GM23338 (cell line): ENCODE measurements around the gene BNC2.

Source experiments
- CREB1 ChIP-seq: fragments of 250-450 bp; sonication (Bioruptor Pico); IDR thresholded peaks from 2 replicates; pipeline ENCODE4 v1.5.0; 2020; ENCODE audit warnings: low read depth, mild to moderate bottlenecking, moderate library complexity
- EZH2 ChIP-seq: fragments of 200-600 bp; sonication (generic); IDR thresholded peaks from one replicate; pipeline ENCODE4 v1.8.0; 2017; ENCODE audit warnings: antibody characterized with exemption, mild to moderate bottlenecking, low read depth; ENCODE audit not compliant: unreplicated experiment
- EZH2phosphoT487 ChIP-seq: fragments of 200-600 bp; sonication (generic); IDR thresholded peaks from one replicate; pipeline ENCODE4 v1.8.1; 2018; ENCODE audit warnings: antibody characterized with exemption; ENCODE audit not compliant: unreplicated experiment
- JUNB ChIP-seq: IDR thresholded peaks from one replicate; pipeline ENCODE4 v1.6.1; 2016; ENCODE audit warnings: antibody characterized with exemption; ENCODE audit not compliant: unreplicated experiment
- NANOG ChIP-seq: IDR thresholded peaks from 2 replicates; pipeline ENCODE4 v1.6.1; 2016; ENCODE audit warnings: antibody characterized with exemption, borderline replicate concordance
- POLR2AphosphoS5 ChIP-seq: IDR thresholded peaks from 2 replicates; pipeline ENCODE4 v1.6.1; 2016; ENCODE audit warnings: antibody characterized with exemption, low read depth
- ZNF462 ChIP-seq: fragments of 250-450 bp; sonication (Bioruptor Pico); IDR thresholded peaks from 2 replicates; pipeline ENCODE4 v1.5.0; 2020; ENCODE audit warnings: mild to moderate bottlenecking, moderate library complexity
- TF ChIP-seq, protein P1 (sequence below): IDR thresholded peaks from one replicate; pipeline ENCODE4 v1.6.1; 2018; ENCODE audit warnings: antibody characterized with exemption; ENCODE audit not compliant: unreplicated experiment
- TF ChIP-seq, protein P2 (sequence below), 2 experiments: fragments of 200-600 bp in 1 of 2; sonication (generic) in 1 of 2; conservative IDR thresholded peaks; 2 replicates each; pipeline versions ENCODE4 v1.5.1 to v1.6.1; 2016 to 2017; ENCODE audit warnings: antibody characterized with exemption in 2 of 2, low read depth in 2 of 2, mild to moderate bottlenecking in 2 of 2, moderate library complexity in 1 of 2

- TF ChIP-seq POLR2AphosphoS5 (no peak), EZH2 (no peak), NANOG (no peak), ZNF462 (no peak), EZH2phosphoT487 (no peak), JUNB (no peak), CREB1 (CRISPR knock-in tag) (no peak)
- TF ChIP-seq, protein P1, sequence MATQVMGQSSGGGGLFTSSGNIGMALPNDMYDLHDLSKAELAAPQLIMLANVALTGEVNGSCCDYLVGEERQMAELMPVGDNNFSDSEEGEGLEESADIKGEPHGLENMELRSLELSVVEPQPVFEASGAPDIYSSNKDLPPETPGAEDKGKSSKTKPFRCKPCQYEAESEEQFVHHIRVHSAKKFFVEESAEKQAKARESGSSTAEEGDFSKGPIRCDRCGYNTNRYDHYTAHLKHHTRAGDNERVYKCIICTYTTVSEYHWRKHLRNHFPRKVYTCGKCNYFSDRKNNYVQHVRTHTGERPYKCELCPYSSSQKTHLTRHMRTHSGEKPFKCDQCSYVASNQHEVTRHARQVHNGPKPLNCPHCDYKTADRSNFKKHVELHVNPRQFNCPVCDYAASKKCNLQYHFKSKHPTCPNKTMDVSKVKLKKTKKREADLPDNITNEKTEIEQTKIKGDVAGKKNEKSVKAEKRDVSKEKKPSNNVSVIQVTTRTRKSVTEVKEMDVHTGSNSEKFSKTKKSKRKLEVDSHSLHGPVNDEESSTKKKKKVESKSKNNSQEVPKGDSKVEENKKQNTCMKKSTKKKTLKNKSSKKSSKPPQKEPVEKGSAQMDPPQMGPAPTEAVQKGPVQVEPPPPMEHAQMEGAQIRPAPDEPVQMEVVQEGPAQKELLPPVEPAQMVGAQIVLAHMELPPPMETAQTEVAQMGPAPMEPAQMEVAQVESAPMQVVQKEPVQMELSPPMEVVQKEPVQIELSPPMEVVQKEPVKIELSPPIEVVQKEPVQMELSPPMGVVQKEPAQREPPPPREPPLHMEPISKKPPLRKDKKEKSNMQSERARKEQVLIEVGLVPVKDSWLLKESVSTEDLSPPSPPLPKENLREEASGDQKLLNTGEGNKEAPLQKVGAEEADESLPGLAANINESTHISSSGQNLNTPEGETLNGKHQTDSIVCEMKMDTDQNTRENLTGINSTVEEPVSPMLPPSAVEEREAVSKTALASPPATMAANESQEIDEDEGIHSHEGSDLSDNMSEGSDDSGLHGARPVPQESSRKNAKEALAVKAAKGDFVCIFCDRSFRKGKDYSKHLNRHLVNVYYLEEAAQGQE, result no peak
- TF ChIP-seq, protein P2, sequence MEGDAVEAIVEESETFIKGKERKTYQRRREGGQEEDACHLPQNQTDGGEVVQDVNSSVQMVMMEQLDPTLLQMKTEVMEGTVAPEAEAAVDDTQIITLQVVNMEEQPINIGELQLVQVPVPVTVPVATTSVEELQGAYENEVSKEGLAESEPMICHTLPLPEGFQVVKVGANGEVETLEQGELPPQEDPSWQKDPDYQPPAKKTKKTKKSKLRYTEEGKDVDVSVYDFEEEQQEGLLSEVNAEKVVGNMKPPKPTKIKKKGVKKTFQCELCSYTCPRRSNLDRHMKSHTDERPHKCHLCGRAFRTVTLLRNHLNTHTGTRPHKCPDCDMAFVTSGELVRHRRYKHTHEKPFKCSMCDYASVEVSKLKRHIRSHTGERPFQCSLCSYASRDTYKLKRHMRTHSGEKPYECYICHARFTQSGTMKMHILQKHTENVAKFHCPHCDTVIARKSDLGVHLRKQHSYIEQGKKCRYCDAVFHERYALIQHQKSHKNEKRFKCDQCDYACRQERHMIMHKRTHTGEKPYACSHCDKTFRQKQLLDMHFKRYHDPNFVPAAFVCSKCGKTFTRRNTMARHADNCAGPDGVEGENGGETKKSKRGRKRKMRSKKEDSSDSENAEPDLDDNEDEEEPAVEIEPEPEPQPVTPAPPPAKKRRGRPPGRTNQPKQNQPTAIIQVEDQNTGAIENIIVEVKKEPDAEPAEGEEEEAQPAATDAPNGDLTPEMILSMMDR (conservative IDR thresholded peaks at IDR 0.05; ENCODE audit: low read depth in 2 of 2), result no peak
These were observed 74.1 kb downstream of the BNC2 start for GRCh38 chr9:16796304-16796825.
